Osteoblast (primary cell): Measurements from ENCODE around the gene CACNA2D3. TPM values are rescaled to one million over a fixed set of nuclear protein-coding genes. Genes with fewer than 3 reads are reported as not detected.
A peak's percentile ranks its signal among the peaks of the same experiment; 100 is the strongest.

Source experiments
- DNase-seq: peaks from one replicate; pipeline ENCODE4 v3.0.0; 2011; ENCODE audit warnings: low spot score, mixed read lengths; ENCODE audit not compliant: insufficient read length; ENCODE audit errors: missing footprints
- H2AFZ ChIP-seq: 2 replicates; pipeline ENCODE4 v1.6.0; 2011; ENCODE audit warnings: mild to moderate bottlenecking, low read length
- H3K27ac ChIP-seq: 2 replicates; pipeline ENCODE4 v1.5.1; 2011; ENCODE audit warnings: mild to moderate bottlenecking, low read depth, low read length, moderate library complexity
- H3K27me3 ChIP-seq: 2 replicates; pipeline ENCODE4 v1.6.0; 2012; ENCODE audit warnings: mild to moderate bottlenecking, control low read depth, inconsistent platforms, low read length, moderate library complexity; ENCODE audit not compliant: insufficient read depth
- H3K36me3 ChIP-seq: 2 replicates; pipeline ENCODE4 v1.5.1; 2011; ENCODE audit warnings: mild to moderate bottlenecking, low read length, control low read depth, moderate library complexity; ENCODE audit not compliant: insufficient read depth
- H3K4me1 ChIP-seq: 2 replicates; pipeline ENCODE4 v1.5.1; 2011; ENCODE audit warnings: mild to moderate bottlenecking, low read length, control low read depth, moderate library complexity; ENCODE audit not compliant: insufficient read depth
- H3K4me2 ChIP-seq: 2 replicates; pipeline ENCODE4 v1.6.0; 2011; ENCODE audit warnings: mild to moderate bottlenecking, low read length; ENCODE audit not compliant: insufficient read depth
- H3K4me3 ChIP-seq: fragments of 200-600 bp; sonication (generic); 3 replicates; pipeline ENCODE4 v1.5.1; 2012; ENCODE audit warnings: mild to moderate bottlenecking, low read length, inconsistent platforms; ENCODE audit not compliant: insufficient read depth
- H3K79me2 ChIP-seq: 2 replicates; pipeline ENCODE4 v1.6.0; 2012; ENCODE audit warnings: mild to moderate bottlenecking, low read length, control low read depth, inconsistent platforms; ENCODE audit not compliant: insufficient read depth
- H3K9me3 ChIP-seq: 2 replicates; pipeline ENCODE4 v1.5.1; 2011; ENCODE audit warnings: low read depth, low read length, control low read depth
- H4K20me1 ChIP-seq: 2 replicates; pipeline ENCODE4 v1.6.0; 2012; ENCODE audit warnings: mild to moderate bottlenecking, low read length, control low read depth; ENCODE audit not compliant: insufficient read depth
- total RNA-seq: library from RNA; depleted of rRNA; stranded (reverse); fragments of >200 nt; gene quantifications from 2 replicates; pipeline ENCODE4 v1.2.3, GENCODE V29; 2012
- TF ChIP-seq, protein P1 (sequence below): IDR thresholded peaks from 2 replicates; pipeline ENCODE4 v1.5.1; 2011; ENCODE audit warnings: mild to moderate bottlenecking, low read depth, low read length, moderate library complexity; ENCODE audit errors: extremely low read depth

The CACNA2D3 gene
- total RNA-seq, 1 donor, result 0.36 TPM

DNA sequence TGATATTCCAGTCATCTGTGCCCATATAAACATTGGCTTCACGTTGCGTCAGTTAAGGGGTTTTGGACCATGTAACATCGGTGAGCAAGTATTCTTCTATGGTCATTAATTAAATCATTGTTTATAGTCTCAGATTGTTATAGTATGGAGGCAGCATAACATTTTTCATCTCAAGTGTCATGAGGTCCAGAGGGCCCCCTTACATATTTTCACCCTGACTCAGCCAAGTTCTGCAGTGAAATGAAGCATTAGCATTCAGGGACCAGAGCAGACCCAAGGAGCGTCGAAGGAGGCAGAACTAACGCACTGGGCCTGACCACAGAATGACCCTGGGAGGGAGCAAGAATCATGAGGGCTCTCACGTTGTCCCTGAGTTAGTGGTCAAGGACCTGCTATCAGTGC, 634.0 kb downstream of the CACNA2D3 start:
- Histone ChIP-seq H3K27ac (peak overlapping the region; percentile 66), H3K27me3 (no peaks in the 10 kb centered on the region), H3K36me3 (no peaks in the 10 kb centered on the region), H3K79me2 (no peaks in the 10 kb centered on the region), H2AFZ (peak overlapping the region; percentile 10), H4K20me1 (no peaks in the 10 kb centered on the region), H3K4me1 (peaks cover 6% of the 10 kb centered on the region), H3K4me2 (peak overlapping the region; percentile 25), H3K4me3 (no peak overlapping the region), H3K9me3 (no peaks in the 10 kb centered on the region)
- no peak for DNase-seq
- TF ChIP-seq, protein P1, sequence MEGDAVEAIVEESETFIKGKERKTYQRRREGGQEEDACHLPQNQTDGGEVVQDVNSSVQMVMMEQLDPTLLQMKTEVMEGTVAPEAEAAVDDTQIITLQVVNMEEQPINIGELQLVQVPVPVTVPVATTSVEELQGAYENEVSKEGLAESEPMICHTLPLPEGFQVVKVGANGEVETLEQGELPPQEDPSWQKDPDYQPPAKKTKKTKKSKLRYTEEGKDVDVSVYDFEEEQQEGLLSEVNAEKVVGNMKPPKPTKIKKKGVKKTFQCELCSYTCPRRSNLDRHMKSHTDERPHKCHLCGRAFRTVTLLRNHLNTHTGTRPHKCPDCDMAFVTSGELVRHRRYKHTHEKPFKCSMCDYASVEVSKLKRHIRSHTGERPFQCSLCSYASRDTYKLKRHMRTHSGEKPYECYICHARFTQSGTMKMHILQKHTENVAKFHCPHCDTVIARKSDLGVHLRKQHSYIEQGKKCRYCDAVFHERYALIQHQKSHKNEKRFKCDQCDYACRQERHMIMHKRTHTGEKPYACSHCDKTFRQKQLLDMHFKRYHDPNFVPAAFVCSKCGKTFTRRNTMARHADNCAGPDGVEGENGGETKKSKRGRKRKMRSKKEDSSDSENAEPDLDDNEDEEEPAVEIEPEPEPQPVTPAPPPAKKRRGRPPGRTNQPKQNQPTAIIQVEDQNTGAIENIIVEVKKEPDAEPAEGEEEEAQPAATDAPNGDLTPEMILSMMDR, result no peak

DNA sequence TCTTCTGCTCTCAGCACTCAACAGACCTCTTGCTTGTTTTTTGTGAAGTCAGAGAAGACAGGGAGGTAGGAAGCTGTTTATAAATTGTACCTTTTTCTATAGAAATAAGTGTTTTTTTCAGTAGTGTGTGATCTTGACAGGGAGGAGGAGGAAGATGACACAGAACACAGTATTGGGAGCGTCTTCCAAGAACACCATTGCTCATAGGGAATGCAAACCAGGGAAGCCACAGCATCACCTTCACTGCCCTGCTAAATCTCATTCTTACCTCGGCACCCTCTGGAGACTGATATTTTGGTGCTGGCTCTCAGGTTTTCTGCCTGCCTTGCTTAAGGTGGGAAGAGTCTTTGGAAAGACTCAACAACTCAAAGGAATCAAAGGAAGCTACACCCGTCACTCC, 636.1 kb downstream of the CACNA2D3 start:
- TF ChIP-seq, protein P1, result no peak
- DNase-seq, result no peak
- Histone ChIP-seq H3K9me3 (no peaks in the 10 kb centered on the region), H3K36me3 (no peaks in the 10 kb centered on the region), H3K4me1 (peaks cover 6% of the 10 kb centered on the region), H4K20me1 (no peaks in the 10 kb centered on the region), H3K4me3 (no peak overlapping the region), H2AFZ (no peak overlapping the region), H3K4me2 (no peak overlapping the region), H3K27me3 (no peaks in the 10 kb centered on the region), H3K27ac (no peak overlapping the region), H3K79me2 (no peaks in the 10 kb centered on the region)

DNA sequence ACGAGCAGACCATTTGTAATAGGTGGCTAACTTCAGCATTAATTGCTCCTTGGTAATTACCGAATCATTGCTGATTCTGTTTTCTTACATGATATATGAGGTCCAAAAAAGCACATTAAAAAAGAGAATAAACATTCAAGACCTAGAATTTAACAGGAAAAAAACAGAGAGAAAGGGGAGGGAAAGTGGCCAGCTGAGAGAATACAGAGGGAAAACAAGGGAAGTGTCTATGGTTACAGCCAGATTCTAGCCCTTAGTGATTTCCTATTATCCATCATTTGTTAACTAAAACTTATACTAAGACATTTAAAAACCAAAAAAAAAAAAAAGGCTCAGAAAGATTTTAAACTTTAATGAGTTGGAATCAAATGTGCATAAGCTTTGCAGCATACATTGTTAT, 636.8 kb downstream of the CACNA2D3 start:
- Histone ChIP-seq H3K27ac (no peak overlapping the region), H2AFZ (no peak overlapping the region), H3K27me3 (no peaks in the 10 kb centered on the region), H3K36me3 (no peaks in the 10 kb centered on the region), H3K4me1 (peaks cover 6% of the 10 kb centered on the region), H3K9me3 (no peaks in the 10 kb centered on the region), H3K4me3 (no peak overlapping the region), H4K20me1 (no peaks in the 10 kb centered on the region), H3K79me2 (no peaks in the 10 kb centered on the region), H3K4me2 (no peak overlapping the region)
- TF ChIP-seq, protein P1, result no peak
- no peak for DNase-seq

DNA sequence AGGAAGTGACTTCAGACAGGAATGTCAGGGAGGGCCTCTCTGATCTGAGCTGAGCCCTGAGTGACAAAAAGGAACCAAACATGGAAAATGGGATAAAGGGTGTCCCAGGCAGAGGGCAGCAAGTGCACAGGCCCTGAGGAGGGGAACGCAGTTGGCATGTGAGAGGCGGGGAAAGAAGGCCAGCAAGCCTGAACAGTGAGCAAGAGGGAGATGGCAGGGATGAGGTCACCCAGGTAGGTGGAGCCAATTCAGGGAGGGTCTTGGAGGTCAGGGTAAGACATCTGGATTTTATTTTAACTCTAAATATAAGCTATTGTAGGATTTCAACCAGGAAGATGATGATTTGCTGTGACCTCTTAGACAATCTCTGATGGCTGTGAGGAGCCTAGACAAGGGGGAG, 637.8 kb downstream of the CACNA2D3 start:
- no peak for DNase-seq
- Histone ChIP-seq H2AFZ (no peak overlapping the region), H3K27ac (no peak overlapping the region), H3K79me2 (no peaks in the 10 kb centered on the region), H3K4me3 (no peak overlapping the region), H3K36me3 (no peaks in the 10 kb centered on the region), H3K4me2 (no peak overlapping the region), H3K9me3 (no peaks in the 10 kb centered on the region), H4K20me1 (no peaks in the 10 kb centered on the region), H3K27me3 (no peaks in the 10 kb centered on the region), H3K4me1 (peaks cover 6% of the 10 kb centered on the region)
- TF ChIP-seq, protein P1, result no peak
